NCI-H2171 (cell line): ENCODE data around the gene NOM1.
"Not testable (repeated sequence)": the region's sequence is repeated elsewhere in the genome, so short reads cannot be mapped to it uniquely, and the experiment has no call there.

ENCODE experiments used
- DNase-seq: peaks from one replicate; lab custom pipeline; 2025; lab: John Stamatoyannopoulos, UW

Gene NOM1

GRCh38 chr7:156940421-156941122, 8.9 kb upstream of the NOM1 start:
- DNase-seq, result no peak

- DNase-seq, result no peak
Observed at GRCh38 chr7:156941393-156942182, 7.9 kb upstream of the NOM1 start.

GRCh38 chr7:156942708-156943090, 6.8 kb upstream of the NOM1 start:
- DNase-seq, result no peak

- no peak for DNase-seq
Observed at GRCh38 chr7:156943091-156944041, 6.1 kb upstream of the NOM1 start.

GRCh38 chr7:156944876-156945275, 4.6 kb upstream of the NOM1 start:
- DNase-seq, result no peak

- no peak for DNase-seq
Observed at GRCh38 chr7:156947120-156947843, 2.2 kb upstream of the NOM1 start.

GRCh38 chr7:156948361-156948760, 1.2 kb upstream of the NOM1 start:
- DNase-seq, result no peak

GRCh38 chr7:156950381-156950858, 908 bp downstream of the NOM1 start:
- no peak for DNase-seq

- DNase-seq, result not testable (repeated sequence)
Observed at GRCh38 chr7:156953215-156953614, 3.7 kb downstream of the NOM1 start.

GRCh38 chr7:156954941-156955340, 5.4 kb downstream of the NOM1 start:
- DNase-seq, result no peak

GRCh38 chr7:156956727-156957126, 7.2 kb downstream of the NOM1 start:
- DNase-seq, result no peak

GRCh38 chr7:156962145-156962544, 12.6 kb downstream of the NOM1 start:
- no peak for DNase-seq

- no peak for DNase-seq
Observed at GRCh38 chr7:156962897-156963296, 13.4 kb downstream of the NOM1 start.

- no peak for DNase-seq
Observed at GRCh38 chr7:156963472-156963871, 14.0 kb downstream of the NOM1 start.

GRCh38 chr7:156964971-156965370, 15.5 kb downstream of the NOM1 start:
- DNase-seq, result no peak

GRCh38 chr7:156966387-156966786, 16.9 kb downstream of the NOM1 start:
- DNase-seq, result no peak

GRCh38 chr7:156968183-156968582, 18.7 kb downstream of the NOM1 start:
- DNase-seq, result no peak

- DNase-seq, result peak; percentile 10
Observed at GRCh38 chr7:156969972-156970420, 20.5 kb downstream of the NOM1 start.

GRCh38 chr7:156975620-156976019, 26.1 kb downstream of the NOM1 start:
- DNase-seq, result no peak

- no peak for DNase-seq
Observed at GRCh38 chr7:156979007-156979606, 29.6 kb downstream of the NOM1 start.

GRCh38 chr7:156979711-156980110, 30.2 kb downstream of the NOM1 start:
- no peak for DNase-seq
